Mucosa of gallbladder (tissue), 1 donor: Measurements from ENCODE around the gene BLVRA. TPM values are rescaled to one million over a fixed set of nuclear protein-coding genes. Genes with fewer than 3 reads are reported as not detected.

Source experiments
- total RNA-seq: library from RNA; stranded (reverse); gene quantifications from one replicate; pipeline ENCODE4 v1.2.1, GENCODE V29; 2021
- donor health status: DM: no; HTN: no; CAD: no.

The BLVRA gene
- total RNA-seq, 1 donor from 2014 or later = 43.2 TPM

Other genes starting within 250 kb of the BLVRA start
- 16.1 TPM for gene STK17A, start 175.6 kb upstream of the BLVRA start, total RNA-seq
- gene COA1, start 29.2 kb upstream of the BLVRA start, total RNA-seq = 43.6 TPM
- 86.3 TPM for gene MRPS24, start 110.8 kb downstream of the BLVRA start, total RNA-seq
- gene URGCP, start 147.9 kb downstream of the BLVRA start, total RNA-seq = 38.4 TPM
- 25.4 TPM for gene UBE2D4, start 167.8 kb downstream of the BLVRA start, total RNA-seq
- not detected for gene SPDYE1, start 239.2 kb downstream of the BLVRA start, total RNA-seq